ENCODE data around the gene CDH2.

Gene CDH2

DNA sequence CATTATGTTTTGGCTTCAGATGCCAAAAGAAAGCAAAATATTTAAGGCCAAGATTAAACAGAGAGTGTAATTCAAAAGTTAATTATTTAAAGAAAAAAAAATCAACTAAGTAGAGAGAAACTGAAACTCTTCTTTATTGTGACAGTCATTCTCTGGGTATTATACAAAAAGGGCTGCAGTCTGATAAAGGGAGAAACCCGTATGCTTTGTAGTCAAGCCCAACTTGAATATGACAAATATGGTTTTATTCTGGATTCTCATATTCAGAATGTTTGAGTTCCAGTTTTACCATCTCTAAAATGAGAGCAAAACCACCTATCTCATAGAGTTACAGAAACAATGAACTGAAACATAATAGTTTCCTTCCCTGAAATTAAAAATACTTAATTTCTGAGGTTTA is 8.2 kb downstream of the CDH2 start:
- H3K27ac ChIP-seq, result no peak overlapping the region
- TF ChIP-seq ZFX (IDR thresholded peaks at IDR 0.05), result no peak
- TF ChIP-seq, protein P1, sequence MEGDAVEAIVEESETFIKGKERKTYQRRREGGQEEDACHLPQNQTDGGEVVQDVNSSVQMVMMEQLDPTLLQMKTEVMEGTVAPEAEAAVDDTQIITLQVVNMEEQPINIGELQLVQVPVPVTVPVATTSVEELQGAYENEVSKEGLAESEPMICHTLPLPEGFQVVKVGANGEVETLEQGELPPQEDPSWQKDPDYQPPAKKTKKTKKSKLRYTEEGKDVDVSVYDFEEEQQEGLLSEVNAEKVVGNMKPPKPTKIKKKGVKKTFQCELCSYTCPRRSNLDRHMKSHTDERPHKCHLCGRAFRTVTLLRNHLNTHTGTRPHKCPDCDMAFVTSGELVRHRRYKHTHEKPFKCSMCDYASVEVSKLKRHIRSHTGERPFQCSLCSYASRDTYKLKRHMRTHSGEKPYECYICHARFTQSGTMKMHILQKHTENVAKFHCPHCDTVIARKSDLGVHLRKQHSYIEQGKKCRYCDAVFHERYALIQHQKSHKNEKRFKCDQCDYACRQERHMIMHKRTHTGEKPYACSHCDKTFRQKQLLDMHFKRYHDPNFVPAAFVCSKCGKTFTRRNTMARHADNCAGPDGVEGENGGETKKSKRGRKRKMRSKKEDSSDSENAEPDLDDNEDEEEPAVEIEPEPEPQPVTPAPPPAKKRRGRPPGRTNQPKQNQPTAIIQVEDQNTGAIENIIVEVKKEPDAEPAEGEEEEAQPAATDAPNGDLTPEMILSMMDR (conservative IDR thresholded peaks at IDR 0.05), result no peak

DNA sequence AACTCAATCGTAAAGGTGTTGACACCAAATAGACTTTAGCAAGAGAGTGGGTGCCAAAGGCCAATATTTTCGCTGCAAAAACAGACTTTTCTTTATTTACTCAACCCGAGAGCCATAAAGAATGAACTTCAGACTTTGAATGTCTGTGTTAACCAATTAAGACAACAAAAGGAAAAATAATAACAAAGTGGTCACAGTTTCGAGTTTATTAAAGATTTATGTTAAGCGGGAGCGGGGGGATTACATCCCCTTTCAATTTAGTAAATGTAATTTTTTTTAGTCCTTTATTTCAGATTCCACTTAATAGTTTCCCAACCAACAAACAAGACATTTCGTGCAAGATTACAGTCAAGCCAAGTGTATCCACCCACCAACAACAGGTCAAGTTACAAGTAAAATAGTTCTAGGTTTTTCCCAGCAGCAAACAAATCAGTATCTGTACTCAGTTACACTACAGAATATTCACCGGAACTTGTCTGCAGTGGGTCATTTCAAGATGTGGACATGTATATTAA is 9.0 kb downstream of the CDH2 start:
- H3K27ac ChIP-seq, result no peak overlapping the region
- no peak for TF ChIP-seq ZFX (IDR thresholded peaks at IDR 0.05)
- TF ChIP-seq, protein P1 (conservative IDR thresholded peaks at IDR 0.05), result no peak

DNA sequence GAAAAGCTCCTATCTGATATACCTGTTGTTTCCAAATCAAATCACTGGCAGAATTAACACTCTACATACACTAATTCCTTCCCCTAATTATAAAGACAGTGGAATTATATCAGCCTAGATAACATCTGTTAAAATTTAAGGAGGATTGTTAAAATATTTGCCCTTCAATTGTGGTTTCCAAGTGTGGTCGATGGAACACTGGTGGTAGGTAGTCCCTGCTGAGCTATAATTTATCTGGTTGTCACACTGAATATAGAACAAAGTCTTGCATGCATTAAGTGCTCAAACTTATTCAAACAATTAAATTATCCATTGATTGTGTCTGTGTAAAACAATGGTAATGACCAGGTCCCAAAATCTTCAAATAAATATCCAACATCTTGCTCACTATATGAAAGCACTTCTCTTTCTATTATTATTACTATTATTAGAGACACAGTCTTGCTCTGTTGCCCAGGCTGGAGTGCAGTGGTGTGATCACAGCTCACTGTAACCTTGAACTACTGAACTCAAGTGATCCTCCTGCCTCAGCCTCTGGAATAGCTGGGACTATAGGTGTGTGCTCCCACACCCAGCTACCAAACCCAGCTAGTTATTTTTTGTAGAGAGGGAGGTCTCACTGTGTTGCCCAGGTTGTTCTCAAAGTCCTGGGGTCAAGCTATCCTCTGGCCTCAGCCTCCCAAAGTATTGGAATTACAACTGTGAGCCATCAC is 12.0 kb downstream of the CDH2 start:
- H3K27ac ChIP-seq, result no peak overlapping the region

DNA sequence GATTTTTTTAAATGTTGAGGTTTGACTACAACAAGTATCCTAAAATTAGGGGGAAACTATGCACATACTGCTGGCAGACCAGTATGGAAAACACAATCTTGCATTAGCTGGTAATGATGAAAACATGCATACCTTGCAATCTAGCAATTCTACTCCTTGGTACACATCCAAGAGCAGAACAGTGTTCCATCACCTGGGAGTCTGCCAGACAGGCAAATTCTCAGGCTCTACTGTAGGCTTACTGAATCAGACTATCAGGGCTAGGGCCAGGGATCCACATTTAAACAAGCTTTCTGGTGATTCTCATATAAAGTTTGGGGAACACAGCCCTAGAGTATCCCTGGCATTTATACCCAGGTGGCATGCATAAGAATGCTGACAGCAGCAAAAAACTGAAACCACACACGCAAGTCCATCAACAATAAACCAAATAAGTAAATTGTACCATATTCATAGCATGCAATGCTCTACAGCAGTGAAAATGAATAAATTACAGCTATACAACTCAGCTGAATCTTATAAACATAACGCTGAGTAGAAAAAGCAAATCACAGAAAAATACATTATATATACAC is 13.6 kb downstream of the CDH2 start:
- TF ChIP-seq, protein P1 (conservative IDR thresholded peaks at IDR 0.05), result no peak
- no peak for TF ChIP-seq ZFX (IDR thresholded peaks at IDR 0.05)
- H3K27ac ChIP-seq, result no peak overlapping the region

More for the DNA sequence above, 12.0 kb downstream of the CDH2 start:
- TF ChIP-seq ZFX (IDR thresholded peaks at IDR 0.05), result no peak
- TF ChIP-seq, protein P1 (conservative IDR thresholded peaks at IDR 0.05), result no peak

DNA sequence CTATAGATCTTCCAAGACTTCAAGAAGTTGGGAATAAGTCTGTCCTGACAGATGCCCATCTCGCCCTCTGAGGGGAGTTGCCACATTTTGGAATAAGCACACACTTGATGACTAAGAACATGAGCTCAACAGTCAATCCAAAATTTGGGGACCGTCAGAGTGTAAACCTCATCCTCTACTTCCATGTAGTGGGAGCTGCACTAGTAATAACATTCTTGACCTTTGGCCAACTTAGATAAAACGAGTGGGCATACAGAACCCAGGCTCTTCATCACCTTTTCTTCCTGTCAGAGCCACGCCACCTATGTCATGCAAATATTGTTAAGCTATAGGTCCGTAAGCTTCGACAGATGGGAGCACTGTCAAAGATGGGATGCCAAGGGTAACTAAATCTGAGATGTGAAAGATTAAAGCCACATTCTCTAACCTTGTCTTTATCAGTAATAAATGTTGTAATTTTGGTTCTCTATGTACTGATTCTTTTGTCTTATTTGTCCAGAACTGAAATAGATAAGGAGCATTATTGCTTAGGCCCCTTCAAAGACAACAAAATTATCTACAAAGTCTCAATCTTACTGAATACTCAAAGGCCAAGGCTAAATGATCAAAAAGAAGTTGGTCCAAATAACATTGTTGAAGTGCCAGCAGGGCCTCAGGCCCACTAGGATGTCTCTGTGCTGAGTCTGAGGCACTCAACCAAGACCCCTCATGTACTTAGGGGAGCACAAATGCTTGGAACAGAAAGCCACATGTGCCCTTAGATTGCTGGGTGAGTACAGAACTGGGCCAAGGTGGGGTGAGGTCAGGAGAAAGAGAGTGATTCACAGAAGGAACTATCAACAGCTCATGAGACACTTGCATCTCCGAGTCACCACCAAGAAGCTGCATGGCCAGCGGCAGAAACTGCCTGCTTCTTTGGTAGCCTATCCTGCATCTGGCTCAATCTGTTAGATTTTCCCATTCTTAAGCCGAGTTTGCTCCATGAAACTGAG is 15.0 kb downstream of the CDH2 start:
- TF ChIP-seq, protein P1 (conservative IDR thresholded peaks at IDR 0.05), result no peak
- no peak for TF ChIP-seq ZFX (IDR thresholded peaks at IDR 0.05)
- H3K27ac ChIP-seq, result no peak overlapping the region

DNA sequence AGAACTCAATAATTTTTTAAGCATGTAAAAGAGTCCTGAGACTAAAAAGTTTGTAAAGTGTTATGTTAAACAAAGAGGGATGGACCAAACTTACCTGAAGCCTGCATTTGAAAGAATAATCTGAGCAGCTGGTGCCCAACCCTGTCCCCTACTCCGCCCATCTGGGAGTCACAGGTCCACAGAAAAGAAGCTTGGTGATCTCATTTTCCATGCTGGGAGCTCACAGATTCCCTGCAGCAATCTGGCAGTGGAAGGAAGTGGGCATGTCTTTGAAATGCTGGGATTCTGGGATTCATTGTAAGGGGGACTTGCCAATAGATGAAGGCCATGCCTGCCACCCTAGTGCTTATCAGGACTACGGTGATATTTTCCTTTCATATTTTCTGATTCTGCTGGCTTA is 17.9 kb downstream of the CDH2 start:
- TF ChIP-seq, protein P1 (conservative IDR thresholded peaks at IDR 0.05), result no peak
- TF ChIP-seq ZFX (IDR thresholded peaks at IDR 0.05), result no peak
- no peak overlapping the region for H3K27ac ChIP-seq
